HG03354 (cell line): ENCODE data around the gene CYP19A1.

Experiments
- ATAC-seq: cut with Tn5 transposase; IDR thresholded peaks from one replicate; pipeline ENCODE4 v1.9.1; 2021; ENCODE audit warnings: mild to moderate bottlenecking; ENCODE audit not compliant: unreplicated experiment, poor library complexity, severe bottlenecking

The CYP19A1 gene

DNA sequence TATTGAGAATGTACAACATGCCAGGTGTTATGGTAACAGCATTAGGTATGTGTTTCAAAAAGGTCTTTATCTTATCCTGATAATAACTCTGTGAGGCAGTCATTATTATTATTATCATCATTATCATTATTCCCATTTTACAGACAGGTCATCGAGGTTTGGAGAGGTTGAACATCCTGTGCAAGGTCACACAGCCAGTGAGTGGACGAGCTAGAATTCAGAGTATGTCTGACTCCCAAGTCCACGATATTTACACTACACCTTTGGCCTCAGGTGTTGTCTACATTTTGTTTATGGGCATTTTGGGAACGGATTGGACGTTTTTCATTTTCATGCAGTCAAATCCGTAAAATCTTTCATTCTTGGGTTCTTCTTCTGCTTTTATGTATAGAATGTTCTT is 27.0 kb upstream of the CYP19A1 start:
- no peak for ATAC-seq

DNA sequence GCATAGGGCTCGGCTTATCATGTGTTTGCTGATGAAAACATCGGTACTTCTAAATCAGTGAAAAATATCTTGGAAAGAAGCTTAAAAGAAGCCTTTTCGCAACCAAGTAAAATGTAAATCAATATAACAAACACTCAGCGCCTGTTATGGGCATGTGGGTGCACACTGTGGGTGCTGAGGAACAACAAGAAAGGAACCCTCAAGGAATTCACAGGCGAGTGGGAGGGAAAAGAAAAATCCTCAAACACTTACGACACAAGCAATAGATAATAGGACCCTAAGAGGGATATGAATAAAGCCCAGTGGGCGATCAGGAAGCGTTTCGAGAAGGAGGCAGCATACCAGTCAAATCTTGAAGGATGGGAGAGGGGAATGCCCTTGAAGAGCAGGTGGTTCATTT is 25.0 kb upstream of the CYP19A1 start:
- no peak for ATAC-seq

DNA sequence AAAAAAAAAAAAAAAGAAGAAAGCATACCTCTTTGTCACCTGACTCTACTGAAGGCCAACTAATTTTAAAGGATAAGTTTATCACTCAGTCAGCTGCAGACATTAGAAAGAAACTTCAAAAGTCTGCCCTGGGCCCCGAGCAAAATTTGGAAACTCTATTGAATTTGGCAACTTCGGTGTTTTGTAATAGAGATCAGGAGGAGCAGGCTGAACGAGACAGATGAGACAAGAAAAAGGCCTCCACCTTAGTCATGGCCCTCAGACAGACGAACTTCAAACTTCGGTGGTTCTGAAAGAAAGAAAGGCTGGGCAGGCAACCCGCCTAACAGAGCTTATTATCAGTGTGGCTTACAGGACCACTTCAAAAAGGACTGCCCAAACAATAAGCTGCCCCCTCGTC is 21.6 kb upstream of the CYP19A1 start:
- no peak for ATAC-seq

DNA sequence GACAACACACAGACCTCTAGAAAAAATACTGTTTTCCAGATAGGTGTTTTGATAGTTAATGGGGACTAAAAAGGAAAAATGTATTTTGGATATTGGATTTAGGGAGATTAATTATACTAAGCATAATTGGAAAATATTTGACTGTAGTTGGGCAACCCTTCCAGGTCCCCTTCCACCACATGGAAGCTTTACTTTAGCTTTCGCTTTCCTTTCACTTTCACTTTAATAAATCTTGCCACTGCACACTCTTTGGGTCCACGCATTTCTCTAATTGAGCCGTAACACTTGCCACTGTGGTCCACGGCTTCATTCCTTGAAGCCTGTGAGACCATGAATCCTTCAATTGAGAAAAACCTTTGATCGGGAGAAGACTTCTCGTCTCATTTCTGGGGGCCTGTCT is 18.6 kb upstream of the CYP19A1 start:
- ATAC-seq: no peak

DNA sequence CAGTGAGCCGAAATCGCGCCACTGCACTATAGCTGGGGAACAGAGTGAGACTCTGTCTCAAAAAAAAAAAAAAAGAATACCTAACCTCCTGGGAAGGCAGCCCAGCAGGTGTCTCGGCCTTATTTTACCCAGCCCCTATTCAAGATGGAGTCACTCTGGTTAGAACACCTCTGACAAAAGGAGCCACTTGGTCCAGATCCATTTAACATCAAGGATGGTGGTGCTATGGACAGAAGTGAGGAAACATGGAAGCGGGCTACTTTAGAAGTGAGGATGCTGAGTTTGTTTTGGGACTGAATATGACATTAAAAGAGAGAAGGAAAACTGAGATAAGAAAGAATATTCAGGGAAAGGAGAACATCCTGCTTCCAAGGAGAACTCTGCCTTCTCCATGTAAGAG is 17.8 kb upstream of the CYP19A1 start:
- no peak for ATAC-seq

DNA sequence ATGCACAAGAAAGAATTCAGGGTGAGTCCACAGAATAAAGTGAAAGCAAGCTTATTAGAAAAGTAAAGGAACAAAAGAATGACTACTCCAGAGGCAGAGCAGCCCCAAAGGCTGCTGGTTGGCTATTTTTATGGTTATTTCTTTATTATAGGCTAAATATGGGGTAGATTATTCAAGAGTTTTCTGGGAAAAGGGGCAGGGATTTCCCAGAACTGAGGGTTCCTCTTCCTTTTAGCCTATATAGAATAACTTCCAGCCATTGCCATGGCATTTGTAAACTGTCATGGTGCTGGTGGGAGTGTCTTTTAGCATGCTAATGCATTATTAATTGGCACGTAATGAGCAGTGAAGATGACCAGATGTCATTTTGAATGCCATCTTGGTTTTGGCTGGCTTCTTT is 16.7 kb upstream of the CYP19A1 start:
- no peak for ATAC-seq

DNA sequence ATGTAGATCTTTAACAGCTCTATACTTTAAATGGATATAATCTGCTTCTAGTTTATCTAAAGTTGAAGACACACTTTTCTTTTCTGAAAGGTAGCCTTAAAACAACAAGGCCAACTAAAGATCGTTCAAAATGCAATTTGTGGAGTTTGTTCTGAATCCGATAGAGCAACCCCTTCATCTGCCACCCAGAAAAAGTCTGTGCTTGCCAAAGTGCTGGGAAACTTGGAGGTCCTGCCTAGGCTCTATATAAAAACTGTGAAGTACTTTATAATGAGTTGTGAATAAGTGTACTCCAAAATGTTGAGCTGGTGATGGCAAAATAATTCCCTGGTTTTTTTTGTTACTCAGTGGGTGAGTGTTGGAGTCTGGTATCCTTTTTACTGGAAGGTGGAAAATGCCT is 15.6 kb upstream of the CYP19A1 start:
- no peak for ATAC-seq

DNA sequence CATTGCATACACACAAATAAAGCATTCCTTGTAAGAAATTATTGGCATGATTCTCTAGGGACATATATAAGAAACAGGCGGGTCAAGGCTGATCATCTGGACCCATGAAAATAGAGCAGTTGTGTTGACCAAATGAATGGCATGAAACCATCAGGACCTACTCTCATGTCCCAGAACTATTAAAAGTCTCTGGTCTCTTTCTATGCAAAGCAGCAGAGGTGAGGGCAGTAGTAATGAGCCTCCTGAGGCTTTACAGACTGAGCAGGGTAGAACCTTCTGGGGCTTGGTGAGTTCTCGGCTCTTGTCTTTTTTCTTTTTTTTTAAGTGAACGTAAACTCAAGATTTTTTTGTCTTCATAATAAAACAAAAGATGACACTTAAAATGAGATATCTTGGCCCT is 12.3 kb upstream of the CYP19A1 start:
- no peak for ATAC-seq

DNA sequence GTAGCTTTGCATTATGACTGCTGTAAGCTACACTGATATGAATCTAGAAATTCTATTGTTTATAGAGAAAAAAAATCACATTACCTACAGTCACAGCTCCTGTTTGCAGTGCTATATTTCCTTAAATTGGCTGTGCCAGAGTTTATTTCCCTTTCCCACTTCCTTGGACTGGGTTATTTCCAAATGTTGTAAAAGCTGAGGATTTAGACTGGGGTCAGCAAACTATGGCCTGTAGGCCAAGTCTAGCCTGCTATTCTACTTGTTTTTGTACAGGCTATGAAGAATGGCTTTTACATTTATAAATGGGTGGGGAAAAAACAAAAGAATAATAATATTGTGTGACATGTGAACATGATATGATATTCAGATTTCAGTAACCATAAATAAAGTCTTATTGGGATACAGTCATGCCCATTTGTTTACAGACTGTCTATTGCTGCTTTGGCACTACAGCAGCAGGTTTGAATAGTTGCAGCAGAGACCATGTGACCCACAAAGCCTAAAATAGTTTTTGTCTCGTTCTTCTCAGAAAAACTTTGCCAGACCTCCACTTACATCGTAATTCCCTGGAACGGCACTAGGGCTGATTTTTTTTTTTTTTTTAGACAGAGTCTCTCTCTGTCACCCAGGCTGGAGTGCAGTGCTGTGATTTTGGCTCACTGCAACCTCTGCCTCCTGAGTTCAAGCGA is 10.9 kb upstream of the CYP19A1 start:
- no peak for ATAC-seq

DNA sequence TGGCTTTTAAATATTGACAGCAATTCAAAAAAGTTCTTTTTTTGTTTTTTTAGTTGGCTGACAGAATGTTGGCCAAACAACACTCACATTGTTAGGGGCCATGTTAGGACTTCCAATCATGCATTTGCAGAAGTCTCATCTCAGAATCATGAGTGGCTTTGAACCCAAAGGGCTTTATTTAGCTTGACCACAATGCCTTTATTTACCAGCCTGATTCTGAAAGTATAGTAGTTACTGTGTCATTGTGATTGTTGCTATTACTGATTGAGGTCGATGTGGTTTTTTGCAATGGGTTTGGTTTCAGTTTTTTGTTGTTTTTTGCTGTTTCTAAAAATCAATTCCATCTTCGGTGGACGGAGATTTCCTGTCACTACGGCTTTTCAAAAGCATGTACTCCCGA is 10.3 kb upstream of the CYP19A1 start:
- peak; percentile 97 for ATAC-seq

DNA sequence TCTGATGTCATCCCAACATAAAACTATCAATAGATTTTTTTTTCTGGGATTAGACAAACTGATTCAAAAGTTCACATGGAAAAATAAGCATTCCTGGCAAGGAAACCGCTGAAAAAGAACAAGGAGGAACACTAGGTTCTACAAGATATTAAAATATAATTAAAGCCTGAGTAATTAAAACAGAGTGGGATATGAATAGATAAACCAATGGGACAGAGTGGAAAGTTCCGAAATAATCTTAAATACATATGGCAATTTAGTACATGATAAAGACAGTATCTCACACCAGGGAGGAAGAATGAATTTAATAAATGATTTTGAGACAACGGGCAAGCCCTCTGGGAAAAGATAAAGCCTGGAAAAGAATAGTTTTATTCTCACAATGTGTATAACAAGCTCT is 7.7 kb upstream of the CYP19A1 start:
- no peak for ATAC-seq

DNA sequence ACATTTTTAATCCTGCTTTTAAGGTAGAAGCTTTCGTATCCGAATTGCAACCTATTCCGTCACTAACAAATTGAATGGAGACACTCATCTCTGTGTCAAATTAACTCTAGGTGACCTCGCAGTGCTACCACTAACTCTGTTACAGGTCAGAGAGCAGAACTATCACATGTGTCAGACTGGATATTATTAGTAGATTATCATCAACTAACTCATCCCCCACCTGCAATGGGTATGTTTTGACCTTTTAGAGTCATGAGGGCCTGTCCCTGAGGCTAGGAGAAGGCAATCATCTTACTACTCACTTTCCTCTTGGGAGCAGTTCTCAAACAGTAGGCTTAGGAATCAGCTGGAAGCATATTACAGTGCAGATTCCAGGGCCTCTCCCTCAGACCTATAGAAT is 5.1 kb upstream of the CYP19A1 start:
- ATAC-seq: no peak

DNA sequence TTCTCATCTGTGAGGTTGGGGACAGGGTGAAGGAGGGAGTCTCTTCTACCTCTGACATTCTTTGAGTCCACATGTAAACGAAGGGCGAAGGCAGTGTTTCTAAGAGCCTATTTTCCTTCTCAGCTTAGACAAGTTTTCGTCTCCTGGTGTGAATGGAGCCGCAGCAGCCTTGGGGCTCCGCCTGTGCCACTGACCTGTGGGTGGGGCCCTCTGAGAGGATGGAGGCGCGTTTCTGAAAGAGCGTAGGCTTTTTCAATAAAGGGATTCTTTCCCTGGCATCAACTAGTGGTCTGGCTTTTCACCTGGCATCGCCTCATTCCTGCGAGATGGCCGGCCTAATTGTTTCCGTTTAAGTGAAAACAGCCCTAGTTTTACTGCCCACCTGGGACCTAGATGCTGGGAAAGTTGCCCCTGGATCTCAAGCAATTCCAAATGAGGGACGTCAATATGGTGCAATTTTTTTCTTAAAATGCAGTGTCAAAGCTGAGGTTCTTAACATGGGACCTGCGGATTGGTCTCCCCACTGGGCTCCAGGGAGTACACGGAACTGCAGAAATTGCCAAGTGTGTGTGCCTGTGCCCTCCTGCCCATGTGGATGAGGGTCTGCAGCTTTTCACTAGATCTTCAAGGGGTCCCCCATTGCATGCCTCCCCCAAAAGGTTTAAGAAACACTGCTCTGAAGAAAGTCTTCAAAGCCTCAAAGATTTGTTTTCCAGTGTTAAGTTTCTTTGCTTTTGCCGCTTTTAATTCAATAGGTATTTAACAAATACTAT is 4.0 kb upstream of the CYP19A1 start:
- no peak for ATAC-seq

DNA sequence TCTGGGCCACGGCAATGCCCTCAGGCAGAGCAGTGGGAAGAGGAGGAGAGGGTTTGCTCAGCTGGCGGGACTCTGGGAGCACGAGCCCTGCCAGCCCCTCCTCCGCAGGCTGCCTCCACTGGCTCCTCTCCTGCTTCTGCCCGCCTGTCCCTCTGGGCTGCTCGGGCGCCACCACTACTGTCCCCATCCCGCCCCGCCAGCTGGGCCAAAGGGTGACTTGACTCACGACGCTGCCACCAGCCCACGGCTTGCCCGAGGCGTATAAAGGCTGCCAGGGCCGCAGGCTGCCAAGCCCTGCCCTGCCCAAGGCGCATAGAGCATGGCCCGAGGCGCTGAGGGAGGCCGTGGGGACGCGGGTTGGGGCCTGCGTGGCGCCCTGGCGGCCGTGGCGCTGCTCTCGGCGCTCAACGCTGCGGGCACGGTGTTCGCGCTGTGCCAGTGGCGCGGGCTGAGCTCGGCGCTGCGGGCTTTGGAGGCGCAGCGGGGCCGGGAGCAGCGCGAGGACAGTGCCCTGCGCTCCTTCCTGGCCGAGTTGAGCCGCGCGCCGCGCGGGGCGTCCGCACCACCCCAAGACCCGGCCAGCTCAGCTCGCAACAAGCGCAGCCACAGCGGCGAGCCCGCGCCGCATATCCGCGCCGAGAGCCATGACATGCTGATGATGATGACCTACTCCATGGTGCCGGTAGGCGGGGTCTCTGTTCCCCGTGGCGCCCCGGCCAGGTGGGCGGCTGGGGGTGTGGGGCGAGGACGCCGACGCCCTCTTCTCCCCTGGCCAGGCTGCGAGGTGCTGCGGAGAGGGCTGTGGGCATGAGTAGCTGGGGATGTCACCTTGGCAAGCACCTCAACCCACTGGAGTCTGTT is 3.2 kb upstream of the CYP19A1 start, which contains the start of gene GLDN:
TSS of gene GLDN (plus strand) at position 290 of the 861 bp plus-strand sequence. CDS start at position 320, 30 bp downstream.
- ATAC-seq: no peak

DNA sequence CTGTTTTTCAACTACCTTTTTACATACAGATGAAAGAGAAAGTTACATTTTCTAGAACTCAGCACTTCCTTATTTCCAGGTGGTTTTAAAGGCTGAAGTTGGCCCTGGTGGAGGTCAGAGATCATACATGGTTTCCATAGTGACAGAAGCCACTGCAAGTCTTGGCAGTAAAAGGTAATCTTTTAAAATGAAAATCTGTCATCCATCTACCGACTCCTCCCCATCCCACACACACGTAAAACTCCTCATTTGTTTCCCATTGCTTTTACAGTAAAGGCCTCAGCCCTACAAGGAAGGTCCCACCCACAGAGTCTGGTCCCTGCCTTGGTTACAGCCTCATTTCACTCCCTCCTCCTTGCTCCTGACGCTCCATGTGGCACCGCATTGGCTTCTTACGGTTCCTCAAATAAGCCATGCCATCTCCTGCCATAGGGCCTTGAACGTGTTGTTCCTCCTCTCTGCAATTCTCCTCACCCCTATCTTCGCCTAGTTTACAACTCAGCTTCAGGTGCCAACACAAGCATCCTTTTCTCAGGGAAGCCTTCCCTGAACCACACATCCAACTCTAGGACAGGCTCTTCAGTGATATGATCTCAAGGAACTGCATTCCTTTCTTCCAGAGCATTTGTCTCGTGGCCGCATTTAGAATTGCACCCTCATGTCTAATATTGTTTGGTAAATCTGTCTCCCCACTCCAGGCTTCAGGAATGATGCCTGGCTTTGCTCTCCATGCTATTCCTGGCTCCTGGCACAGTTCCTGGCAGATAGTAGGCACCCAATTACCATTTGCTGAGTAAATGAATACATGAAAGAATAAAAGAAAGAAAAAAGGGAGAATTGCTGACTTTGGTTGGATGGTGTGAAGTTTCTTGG is 2.6 kb downstream of the CYP19A1 start:
- ATAC-seq: peak; percentile 93

DNA sequence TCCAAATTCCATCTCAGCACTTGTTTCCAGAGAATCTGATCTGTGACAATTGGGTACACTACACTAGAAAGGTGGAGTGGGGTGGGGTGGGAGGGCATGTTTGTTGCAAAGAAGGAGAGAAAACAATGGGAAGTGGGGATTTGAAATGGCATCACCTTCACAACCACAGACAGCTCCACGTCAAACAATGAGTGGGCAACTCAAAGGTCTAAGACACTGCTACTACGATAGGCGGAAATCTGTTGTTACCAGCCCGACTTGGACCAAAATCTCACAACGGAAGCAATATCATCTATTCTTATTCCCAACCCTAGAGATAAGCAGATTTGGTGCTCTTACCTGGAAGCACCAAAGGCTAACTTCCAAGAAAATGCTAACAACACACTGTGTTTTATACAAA is 3.3 kb downstream of the CYP19A1 start:
- no peak for ATAC-seq

DNA sequence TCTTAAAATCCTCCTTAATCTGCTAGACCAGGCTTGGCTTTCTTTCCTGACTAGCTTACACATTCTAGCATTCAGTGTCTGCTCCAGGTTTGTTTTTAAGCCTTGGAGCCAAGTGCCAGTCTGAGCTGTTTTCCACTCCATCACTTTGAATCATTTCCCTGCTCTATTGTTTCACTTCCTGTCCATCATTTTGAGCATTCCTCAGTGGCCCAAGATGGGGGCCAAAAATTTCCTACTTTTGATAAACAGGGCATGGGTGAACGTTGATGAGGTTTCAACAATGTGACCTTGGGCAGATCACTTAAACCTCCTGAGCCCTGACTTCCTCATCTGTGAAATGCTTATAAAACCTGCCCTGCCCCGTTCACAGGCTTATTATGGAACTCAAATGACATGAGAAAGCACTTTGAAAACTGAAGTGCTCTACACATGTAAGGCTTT is 4.4 kb downstream of the CYP19A1 start:
- no peak for ATAC-seq

DNA sequence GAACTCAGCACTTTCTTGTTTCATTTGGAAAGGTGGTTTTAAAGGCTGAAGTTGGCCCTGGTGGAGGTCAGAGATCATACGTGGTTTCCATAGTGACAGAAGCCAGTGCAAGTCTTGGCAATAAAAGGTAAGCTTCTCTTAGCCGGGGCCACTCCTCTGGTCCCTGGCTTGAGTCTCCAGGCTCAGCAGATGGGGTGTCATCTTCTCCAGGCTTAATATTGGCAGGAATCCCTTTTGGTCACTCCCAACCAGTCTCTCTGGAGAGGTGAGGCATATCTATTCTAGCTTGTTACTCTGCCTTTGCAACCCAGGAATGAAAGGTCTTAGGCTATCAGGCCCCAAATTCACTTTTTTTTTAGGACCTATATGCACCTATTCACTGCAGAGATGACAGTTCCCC is 4.8 kb downstream of the CYP19A1 start:
- ATAC-seq: no peak
